Stimulated activated memory B cell treated with anti-CD40 and anti-IgM and Interleukin-4, amounts not matched to agents 10 μg/mL and 1 μg/mL and 100 μg/mL, for 72 hours (primary cell): Measurements from ENCODE around the gene ZBTB32.
A peak's percentile ranks its signal among the peaks of the same experiment; 100 is the strongest.

Source experiments
- ATAC-seq: fragments of 150-1000 bp; cut with Tn5 transposase; 2 replicates; pipeline ENCODE4 v1.10.0; 2021
- H3K27ac Mint-ChIP-seq: one replicate; pipeline ENCODE4 v1.8.0; 2022; ENCODE audit warnings: mild to moderate bottlenecking, mixed read lengths
- H3K27me3 Mint-ChIP-seq: one replicate; pipeline ENCODE4 v1.8.0; 2022; ENCODE audit warnings: mixed read lengths
- H3K36me3 Mint-ChIP-seq: one replicate; pipeline ENCODE4 v1.8.0; 2022; ENCODE audit warnings: mixed read lengths
- H3K4me1 Mint-ChIP-seq: one replicate; pipeline ENCODE4 v1.8.0; 2022; ENCODE audit warnings: mixed read lengths
- H3K4me3 Mint-ChIP-seq: one replicate; pipeline ENCODE4 v1.8.0; 2022; ENCODE audit warnings: mild to moderate bottlenecking, moderate library complexity, mixed read lengths
- H3K9me3 Mint-ChIP-seq: one replicate; pipeline ENCODE4 v1.8.0; 2022; ENCODE audit warnings: mixed read lengths

The ZBTB32 gene

GRCh38 chr19:35734889-35735288 lies 30.5 kb downstream of the ZBTB32 start:
- peaks cover 71% of the 10 kb centered on the region for H3K36me3 Mint-ChIP-seq
- no peaks in the 10 kb centered on the region for H3K27me3 Mint-ChIP-seq
- ATAC-seq, result no peak
- H3K4me1 Mint-ChIP-seq, result peaks cover 45% of the 10 kb centered on the region
- H3K27ac Mint-ChIP-seq, result peak overlapping the region; percentile 18
- H3K4me3 Mint-ChIP-seq, result no peak overlapping the region
- H3K9me3 Mint-ChIP-seq, result no peaks in the 10 kb centered on the region

- H3K27me3 Mint-ChIP-seq, result no peaks in the 10 kb centered on the region
These were observed 32.8 kb downstream of the ZBTB32 start for GRCh38 chr19:35736913-35737886.

GRCh38 chr19:35738021-35738886 lies 33.9 kb downstream of the ZBTB32 start:
- ATAC-seq, result no peak
- Mint-ChIP-seq H3K9me3 (no peaks in the 10 kb centered on the region), H3K27ac (peak overlapping the region; percentile 30), H3K4me3 (no peak overlapping the region), H3K4me1 (peaks cover 65% of the 10 kb centered on the region), H3K27me3 (no peaks in the 10 kb centered on the region), H3K36me3 (peaks cover 60% of the 10 kb centered on the region)

More at GRCh38 chr19:35736913-35737886, 32.8 kb downstream of the ZBTB32 start:
- peaks cover 57% of the 10 kb centered on the region for H3K36me3 Mint-ChIP-seq
- no peak for ATAC-seq
- H3K27ac Mint-ChIP-seq, result peak overlapping the region; percentile 30
- no peaks in the 10 kb centered on the region for H3K9me3 Mint-ChIP-seq
- no peak overlapping the region for H3K4me3 Mint-ChIP-seq
- peaks cover 54% of the 10 kb centered on the region for H3K4me1 Mint-ChIP-seq

- H3K27me3 Mint-ChIP-seq, result no peaks in the 10 kb centered on the region
- H3K27ac Mint-ChIP-seq, result no peak overlapping the region
- H3K36me3 Mint-ChIP-seq, result peaks cover 56% of the 10 kb centered on the region
- ATAC-seq, result no peak
- no peak overlapping the region for H3K4me3 Mint-ChIP-seq
- H3K4me1 Mint-ChIP-seq, result peaks cover 68% of the 10 kb centered on the region
- H3K9me3 Mint-ChIP-seq, result no peaks in the 10 kb centered on the region
These were observed 34.5 kb downstream of the ZBTB32 start for GRCh38 chr19:35738887-35739229.

GRCh38 chr19:35739275-35740107 lies 35.1 kb downstream of the ZBTB32 start:
- Mint-ChIP-seq H3K4me1 (peaks cover 68% of the 10 kb centered on the region), H3K9me3 (no peaks in the 10 kb centered on the region), H3K4me3 (peak overlapping the region; percentile 97), H3K36me3 (peaks cover 55% of the 10 kb centered on the region), H3K27me3 (no peaks in the 10 kb centered on the region), H3K27ac (no peak overlapping the region)
- no peak for ATAC-seq

GRCh38 chr19:35740108-35740422 lies 35.7 kb downstream of the ZBTB32 start:
- Mint-ChIP-seq H3K27me3 (no peaks in the 10 kb centered on the region), H3K27ac (peak overlapping the region; percentile 99), H3K4me1 (peaks cover 65% of the 10 kb centered on the region), H3K9me3 (no peaks in the 10 kb centered on the region), H3K4me3 (peak overlapping the region; percentile 97), H3K36me3 (peaks cover 49% of the 10 kb centered on the region)
- ATAC-seq, result peak; percentile 24

GRCh38 chr19:35740423-35741202 lies 36.3 kb downstream of the ZBTB32 start:
- Mint-ChIP-seq H3K4me3 (peak overlapping the region; percentile 97), H3K9me3 (no peaks in the 10 kb centered on the region), H3K27ac (peak overlapping the region; percentile 99), H3K27me3 (no peaks in the 10 kb centered on the region), H3K36me3 (peaks cover 46% of the 10 kb centered on the region), H3K4me1 (peaks cover 67% of the 10 kb centered on the region)
- peak; percentile 80 for ATAC-seq

GRCh38 chr19:35741203-35741515 lies 36.8 kb downstream of the ZBTB32 start:
- Mint-ChIP-seq H3K27me3 (no peaks in the 10 kb centered on the region), H3K4me1 (peaks cover 72% of the 10 kb centered on the region), H3K9me3 (no peaks in the 10 kb centered on the region), H3K36me3 (peaks cover 41% of the 10 kb centered on the region), H3K27ac (peak overlapping the region; percentile 99), H3K4me3 (peak overlapping the region; percentile 97)
- no peak for ATAC-seq

GRCh38 chr19:35742121-35742724 lies 37.9 kb downstream of the ZBTB32 start, which contains the start of gene IGFLR1:
Gene IGFLR1 (minus strand): TSS chr19:35742452. CDS start chr19:35741180, 1,272 bp downstream.
- peak; percentile 49 for ATAC-seq
- Mint-ChIP-seq H3K9me3 (no peaks in the 10 kb centered on the region), H3K36me3 (peaks cover 30% of the 10 kb centered on the region), H3K27me3 (no peaks in the 10 kb centered on the region), H3K27ac (peak within 1 kb of the TSS; percentile 99), H3K4me3 (peak within 1 kb of the TSS; percentile 97), H3K4me1 (peaks cover 68% of the 10 kb centered on the region)

- Mint-ChIP-seq H3K36me3 (peaks cover 18% of the 10 kb centered on the region), H3K27me3 (no peaks in the 10 kb centered on the region), H3K4me1 (peaks cover 67% of the 10 kb centered on the region), H3K27ac (peak overlapping the region; percentile 99), H3K4me3 (peak overlapping the region; percentile 97), H3K9me3 (no peaks in the 10 kb centered on the region)
- no peak for ATAC-seq
These were observed 39.5 kb downstream of the ZBTB32 start for GRCh38 chr19:35743640-35744429.

GRCh38 chr19:35744430-35745327 lies 40.3 kb downstream of the ZBTB32 start:
- peak; percentile 76 for ATAC-seq
- H3K36me3 Mint-ChIP-seq, result peaks cover 17% of the 10 kb centered on the region
- peaks cover 67% of the 10 kb centered on the region for H3K4me1 Mint-ChIP-seq
- H3K27me3 Mint-ChIP-seq, result no peaks in the 10 kb centered on the region
- H3K9me3 Mint-ChIP-seq, result no peaks in the 10 kb centered on the region
- H3K4me3 Mint-ChIP-seq, result peak overlapping the region; percentile 97
- peak overlapping the region; percentile 99 for H3K27ac Mint-ChIP-seq

- Mint-ChIP-seq H3K36me3 (peaks cover 17% of the 10 kb centered on the region), H3K27me3 (no peaks in the 10 kb centered on the region), H3K4me3 (peak within 1 kb of the TSS; percentile 97), H3K9me3 (no peaks in the 10 kb centered on the region), H3K4me1 (peaks cover 72% of the 10 kb centered on the region), H3K27ac (peak within 1 kb of the TSS; percentile 99)
- peak; percentile 72 for ATAC-seq
These were observed 41.1 kb downstream of the ZBTB32 start, which contains the start of the genes PSENEN and U2AF1L4 for GRCh38 chr19:35745328-35746086. Gene PSENEN (plus strand): TSS chr19:35745651. CDS start chr19:35745931, 280 bp downstream. Gene U2AF1L4 (minus strand): TSS chr19:35745418. CDS start chr19:35745391, 27 bp downstream.
